DMS 273 treated with DMSO at 0.1 percent for 48 hours (cell line): Measurements from ENCODE around the gene GJA5.

ENCODE experiments used
- DNase-seq: peaks from one replicate; lab custom pipeline; 2025; lab: John Stamatoyannopoulos, UW

The GJA5 gene

DNA sequence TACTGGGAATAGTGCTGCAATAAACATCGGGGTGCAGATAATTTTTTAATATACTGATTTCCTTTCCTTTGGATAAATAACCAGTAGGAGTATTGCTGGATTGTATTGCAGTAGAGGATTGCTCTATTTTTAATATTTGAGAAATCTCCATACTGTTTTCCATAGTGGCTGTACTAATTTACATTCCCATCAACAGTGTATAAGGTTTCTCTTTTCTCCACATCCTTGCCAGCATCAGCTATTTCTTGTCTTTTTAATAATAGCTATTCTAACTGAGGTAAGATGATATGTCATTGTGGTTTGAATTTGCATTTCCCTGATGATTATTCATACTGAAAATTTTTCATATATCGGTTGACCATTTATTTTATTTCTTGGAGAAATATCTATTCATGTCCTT is 31.1 kb downstream of the GJA5 start:
- no peak for DNase-seq

DNA sequence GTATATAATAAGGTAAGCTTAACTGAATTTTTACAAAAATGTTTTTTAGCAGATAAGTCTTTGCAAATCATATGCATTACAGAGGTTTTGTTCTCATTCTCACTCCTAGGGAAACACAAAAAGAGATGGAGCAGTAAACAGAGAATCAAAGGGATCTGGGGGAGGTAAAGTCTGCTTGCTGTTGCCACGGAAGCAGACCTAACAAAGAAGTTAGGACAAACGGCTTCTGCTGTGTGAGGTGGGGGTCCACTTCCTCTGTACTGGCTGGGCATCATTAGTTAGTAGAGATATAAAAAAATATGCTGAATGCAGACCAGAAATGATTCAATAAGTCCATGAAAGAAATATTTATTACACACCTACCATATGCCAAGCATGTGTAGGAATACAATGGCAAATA is 34.2 kb downstream of the GJA5 start:
- no peak for DNase-seq

GRCh38 chr1:147725685-147726084 is 34.7 kb downstream of the GJA5 start:
- DNase-seq, result no peak

DNA sequence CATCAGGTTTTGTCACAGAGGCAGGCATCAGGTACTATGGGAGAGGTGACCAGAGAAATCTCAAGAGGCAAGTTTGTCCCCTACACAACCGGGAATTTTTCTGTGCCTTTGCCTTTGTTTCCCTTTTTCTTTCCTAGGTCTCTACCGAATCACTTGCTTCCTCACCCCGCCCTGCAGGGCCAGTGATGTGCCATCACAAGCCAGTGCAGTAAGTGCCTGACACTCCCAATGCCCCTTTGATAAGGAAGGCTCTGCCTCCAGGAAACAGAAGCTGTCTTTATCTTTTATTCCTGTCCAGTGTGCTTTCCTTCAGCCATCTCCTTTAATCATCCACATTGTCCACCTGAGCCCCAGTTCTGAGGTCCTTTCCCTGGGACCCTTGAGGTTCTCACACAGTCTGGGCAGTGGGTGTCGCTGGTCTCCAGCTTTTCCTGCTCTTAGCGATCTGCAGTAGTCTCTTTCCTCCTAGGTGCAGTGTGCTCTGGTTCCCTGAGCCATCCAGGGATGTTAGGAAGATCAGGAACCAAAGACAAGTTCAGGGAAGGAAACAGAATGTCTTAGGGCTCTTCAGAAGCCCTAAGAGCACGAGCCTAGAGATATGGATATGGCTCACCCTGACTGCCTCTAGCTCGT is 36.6 kb downstream of the GJA5 start:
- DNase-seq, result no peak

GRCh38 chr1:147722124-147722523 is 38.3 kb downstream of the GJA5 start:
- no peak for DNase-seq

- no peak for DNase-seq
These were observed 38.7 kb downstream of the GJA5 start for GRCh38 chr1:147721716-147722115.

DNA sequence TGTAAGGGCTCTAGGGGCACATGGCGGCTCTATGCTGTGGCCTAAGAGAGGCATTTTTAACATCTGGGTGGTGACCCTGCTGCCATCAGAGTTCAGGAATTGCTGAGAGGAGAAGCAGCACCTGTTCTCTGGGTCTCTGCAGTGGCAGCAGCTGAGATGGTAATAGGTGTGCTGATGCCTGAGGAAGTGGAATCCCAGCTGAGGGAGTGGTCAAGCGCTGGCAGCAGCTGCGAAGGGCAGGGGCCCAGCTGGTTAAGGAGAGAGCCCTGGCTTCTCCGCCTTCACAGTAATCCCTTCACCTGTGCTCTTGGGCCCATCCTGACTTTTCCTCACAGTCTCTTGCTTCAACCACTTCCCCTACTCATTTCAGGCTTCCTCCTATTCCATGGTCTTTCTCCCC is 39.8 kb downstream of the GJA5 start:
- no peak for DNase-seq

DNA sequence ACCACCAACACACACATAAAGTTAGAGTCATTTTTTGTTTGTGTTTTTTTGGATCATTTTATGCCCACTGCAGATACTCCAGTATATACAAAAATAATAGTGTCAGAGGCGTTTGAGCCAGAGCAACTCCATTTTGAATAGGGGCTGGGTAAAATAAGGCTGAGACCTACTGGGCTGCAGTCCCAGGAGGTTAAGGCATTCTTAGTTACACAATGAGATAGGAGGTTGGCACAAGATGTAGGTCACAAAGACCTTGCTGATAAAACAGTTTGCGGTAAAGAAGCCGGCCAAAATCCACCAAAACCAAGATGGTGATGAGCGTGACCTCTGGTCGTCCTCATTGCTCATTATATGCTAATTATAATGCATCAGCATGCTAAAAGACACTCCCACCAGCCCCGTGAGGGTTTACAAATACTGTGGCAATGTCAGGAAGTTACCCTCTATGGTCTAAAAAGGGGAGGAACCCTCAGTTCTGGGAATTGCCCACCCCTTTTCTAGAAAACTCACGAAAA is 40.6 kb downstream of the GJA5 start:
- DNase-seq, result no peak

GRCh38 chr1:147719029-147719698 is 41.2 kb downstream of the GJA5 start:
- no peak for DNase-seq

GRCh38 chr1:147717706-147718097 is 42.7 kb downstream of the GJA5 start:
- DNase-seq, result no peak

- DNase-seq, result no peak
These were observed 43.2 kb downstream of the GJA5 start for GRCh38 chr1:147717051-147717705.

GRCh38 chr1:147712605-147713004 is 47.8 kb downstream of the GJA5 start:
- DNase-seq, result no peak
